Measurements from ENCODE around the gene RAP1GAP. TPM values are rescaled to one million over a fixed set of nuclear protein-coding genes. Genes with fewer than 3 reads are reported as not detected.

The RAP1GAP gene
- total RNA-seq, 1 donor from 2014 or later, result 1.2 TPM

DNA sequence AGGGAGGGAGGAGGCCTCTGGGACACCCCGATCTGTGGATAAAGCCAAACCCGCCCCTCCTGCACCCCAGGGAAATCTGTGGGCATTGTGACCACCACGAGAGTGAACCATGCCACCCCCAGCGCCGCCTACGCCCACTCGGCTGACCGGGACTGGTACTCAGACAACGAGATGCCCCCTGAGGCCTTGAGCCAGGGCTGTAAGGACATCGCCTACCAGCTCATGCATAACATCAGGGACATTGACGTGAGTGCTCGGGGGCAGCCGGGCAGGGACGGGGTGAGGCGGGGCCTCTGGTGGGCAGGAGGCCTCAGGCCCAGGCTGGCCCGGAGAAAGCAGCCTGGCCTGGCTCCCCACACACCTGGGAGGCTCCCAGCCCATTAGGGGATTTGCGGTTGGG is 105.2 kb downstream of the RAP1GAP start:
- no peak overlapping the region for H3K27ac ChIP-seq
- H3K27me3 ChIP-seq, result no peaks in the 10 kb centered on the region
- no peak for DNase-seq (ENCODE audit: extremely low spot score in 2 of 2)
- intact Hi-C loops (cut with DNase I), result no loop called here
- no peaks in the 10 kb centered on the region for H3K4me1 ChIP-seq
- no peaks in the 10 kb centered on the region for H3K9me3 ChIP-seq
- no peaks in the 10 kb centered on the region for H3K36me3 ChIP-seq
- H3K4me3 ChIP-seq, result no peak overlapping the region
- TF ChIP-seq POLR2AphosphoS5 (IDR thresholded peaks at IDR 0.05; ENCODE audit: insufficient read depth in 1 of 2, low read depth in 1 of 2) (no peak), POLR2A (IDR thresholded peaks at IDR 0.05) (no peak), CTCF (IDR thresholded peaks at IDR 0.05) (no peak)

GRCh38 chr1:21562896-21563295 is 106.3 kb downstream of the RAP1GAP start:
- no peak for TF ChIP-seq CTCF (IDR thresholded peaks at IDR 0.05)
- no peak for TF ChIP-seq POLR2AphosphoS5 (IDR thresholded peaks at IDR 0.05; ENCODE audit: insufficient read depth in 1 of 2, low read depth in 1 of 2)
- no peak for TF ChIP-seq POLR2A (IDR thresholded peaks at IDR 0.05)
- no peak overlapping the region for H3K27ac ChIP-seq
- no peaks in the 10 kb centered on the region for H3K27me3 ChIP-seq
- no peaks in the 10 kb centered on the region for H3K9me3 ChIP-seq
- H3K4me3 ChIP-seq, result no peak overlapping the region
- no peaks in the 10 kb centered on the region for H3K4me1 ChIP-seq
- H3K36me3 ChIP-seq, result no peaks in the 10 kb centered on the region
- intact Hi-C loops (cut with DNase I), result no loop called here
- no peak for DNase-seq (ENCODE audit: extremely low spot score in 2 of 2)

- intact Hi-C loops (cut with DNase I), result no loop called here
- Histone ChIP-seq H3K27ac (no peak overlapping the region), H3K4me1 (no peaks in the 10 kb centered on the region), H3K27me3 (no peaks in the 10 kb centered on the region), H3K4me3 (no peak overlapping the region), H3K36me3 (no peaks in the 10 kb centered on the region), H3K9me3 (no peaks in the 10 kb centered on the region)
- no peak for DNase-seq (ENCODE audit: extremely low spot score in 2 of 2)
- TF ChIP-seq POLR2A (IDR thresholded peaks at IDR 0.05) (no peak), CTCF (IDR thresholded peaks at IDR 0.05) (no peak), POLR2AphosphoS5 (IDR thresholded peaks at IDR 0.05; ENCODE audit: insufficient read depth in 1 of 2, low read depth in 1 of 2) (no peak)
Observed at GRCh38 chr1:21560916-21561638, 108.1 kb downstream of the RAP1GAP start.

GRCh38 chr1:21559788-21560567 is 109.2 kb downstream of the RAP1GAP start:
- intact Hi-C loops (cut with DNase I), result no loop called here
- Histone ChIP-seq H3K4me3 (no peak overlapping the region), H3K9me3 (no peaks in the 10 kb centered on the region), H3K27ac (no peak overlapping the region), H3K36me3 (no peaks in the 10 kb centered on the region), H3K4me1 (no peaks in the 10 kb centered on the region), H3K27me3 (no peaks in the 10 kb centered on the region)
- no peak for DNase-seq (ENCODE audit: extremely low spot score in 2 of 2)
- TF ChIP-seq CTCF (IDR thresholded peaks at IDR 0.05), result no peak
- no peak for TF ChIP-seq POLR2A (IDR thresholded peaks at IDR 0.05)
- no peak for TF ChIP-seq POLR2AphosphoS5 (IDR thresholded peaks at IDR 0.05; ENCODE audit: insufficient read depth in 1 of 2, low read depth in 1 of 2)

Measured in vagina (tissue), 2 donors.